Activated naive CD4-positive, alpha-beta T cell treated with anti-CD3 and anti-CD28 coated beads, Interleukin-2, amount 10 ng/mL, durations not matched to agents 7 days and 5 days (primary cell): ENCODE measurements around the gene MAP4K3.

Experiments used
- CTCF ChIA-PET: fragments of 350-600 bp; sonication (Branson Sonifier 250); formaldehyde crosslinking; loops from one replicate; lab custom pipeline; 2021; ENCODE audit warnings: antibody characterized with exemption; lab: Charles Lee
- DNase-seq: peaks from one replicate; pipeline ENCODE4 v3.0.0-alpha.2; 2020
- H3K27ac Mint-ChIP-seq: one replicate; pipeline ENCODE4 v1.8.0; 2021; ENCODE audit warnings: mild to moderate bottlenecking, moderate library complexity, mixed read lengths
- H3K27me3 Mint-ChIP-seq: one replicate; pipeline ENCODE4 v1.8.0; 2021; ENCODE audit warnings: mild to moderate bottlenecking, mixed read lengths
- H3K36me3 Mint-ChIP-seq: one replicate; pipeline ENCODE4 v1.8.0; 2021; ENCODE audit warnings: mixed read lengths
- H3K4me1 Mint-ChIP-seq: one replicate; pipeline ENCODE4 v1.8.0; 2021; ENCODE audit warnings: mixed read lengths
- H3K4me3 Mint-ChIP-seq: one replicate; pipeline ENCODE4 v1.8.0; 2021; ENCODE audit warnings: mild to moderate bottlenecking, moderate library complexity, mixed read lengths
- H3K9me3 Mint-ChIP-seq: one replicate; pipeline ENCODE4 v1.8.0; 2021; ENCODE audit warnings: mixed read lengths

MAP4K3 gene

GRCh38 chr2:39203382-39203781 lies 233.7 kb downstream of the MAP4K3 start:
- Mint-ChIP-seq H3K27me3 (no peaks in the 10 kb centered on the region), H3K27ac (peak overlapping the region; percentile 3), H3K4me3 (no peak overlapping the region), H3K4me1 (peaks cover 35% of the 10 kb centered on the region), H3K9me3 (peaks cover 26% of the 10 kb centered on the region), H3K36me3 (peaks cover 28% of the 10 kb centered on the region)
- DNase-seq = no peak
- CTCF ChIA-PET = no interaction called here

- Mint-ChIP-seq H3K27me3 (no peaks in the 10 kb centered on the region), H3K27ac (no peak overlapping the region), H3K4me1 (peaks cover 35% of the 10 kb centered on the region), H3K4me3 (no peak overlapping the region), H3K36me3 (peaks cover 30% of the 10 kb centered on the region), H3K9me3 (peaks cover 29% of the 10 kb centered on the region)
- no peak for DNase-seq
- CTCF ChIA-PET = interaction anchor here (0.7 to 1.6 kb wide), 4 partner anchors 9 to 81 kb away, joined by 3 to 6 read pairs (median 4); no protein-coding TSS in a partner anchor
Observed at GRCh38 chr2:39202639-39203369, 234.3 kb downstream of the MAP4K3 start.
